ENCODE results near the gene TDP1. TPM values are rescaled to one million over a fixed set of nuclear protein-coding genes. Genes with fewer than 3 reads are reported as not detected.

The TDP1 gene
- total and polyA plus RNA-seq, 2 of the 4 experiments (the other 2 are of a cell fraction): 23.3 to 53.1 TPM

DNA sequence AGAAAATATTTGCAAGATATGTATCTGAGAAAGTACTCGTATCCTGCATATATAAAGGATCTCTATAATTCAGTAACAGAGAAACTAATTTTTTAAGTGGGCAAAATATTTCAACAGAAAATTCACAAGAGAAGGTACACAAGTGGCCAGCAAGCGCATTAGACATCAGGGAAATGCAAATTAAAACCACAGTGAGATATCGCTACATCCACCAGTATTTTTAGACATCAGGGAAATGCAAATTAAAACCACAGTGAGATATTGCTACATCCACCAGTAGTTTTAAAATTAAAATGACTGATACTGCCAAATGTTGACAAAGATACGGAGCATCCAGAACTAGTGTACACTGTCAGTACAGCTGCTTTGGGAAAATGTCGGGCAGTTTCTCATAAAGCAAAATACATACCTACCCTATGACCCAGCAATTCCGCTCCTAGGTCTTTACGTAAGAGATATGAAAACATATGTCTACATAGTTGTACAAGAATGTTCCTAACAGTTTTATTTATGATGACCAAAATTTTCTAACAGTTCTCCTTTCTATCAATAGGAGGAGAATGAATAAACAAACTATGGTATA is 103.2 kb downstream of the TDP1 start:
- no TSS peak for BruUV-seq (replicated peaks)
- H2AFZ ChIP-seq (replicated peaks; ENCODE audit: low read length, poor library complexity): no peak overlapping the region

More for the DNA sequence above, 103.2 kb downstream of the TDP1 start:
- no peaks in the 10 kb centered on the region for H3K9me1 ChIP-seq (ENCODE audit: insufficient read depth, low read length)
- WGBS, 2 experiments (ENCODE audit: extremely low coverage in 2 of 2, insufficient read length in 1 of 2): no CpG with 5 or more reads among the region's 7 CpGs
- H2BK15ac ChIP-seq (ENCODE audit: low read depth, low read length): no peak overlapping the region
- H4K91ac ChIP-seq (ENCODE audit: insufficient read depth, low read depth, low read length): no peak overlapping the region
- no peak overlapping the region for H2AK9ac ChIP-seq (replicated peaks; ENCODE audit: low read depth, low read length, poor library complexity)
- no peak overlapping the region for H3K4ac ChIP-seq (ENCODE audit: low read depth, low read length)
- DNase-seq: peak; percentile 8
- H3K14ac ChIP-seq (replicated peaks; ENCODE audit: low read depth, low read length): no peak overlapping the region
- H3K27ac ChIP-seq (ENCODE audit: insufficient read depth, low read length): no peak overlapping the region
- H3K79me1 ChIP-seq (ENCODE audit: low read depth in 1 of 2, low read length in 2 of 2): no peaks in the 10 kb centered on the region
- H2BK120ac ChIP-seq (ENCODE audit: low read depth, low read length): no peak overlapping the region
- ATAC-seq (ENCODE audit: low read depth): no peak
- H3K4me1 ChIP-seq (ENCODE audit: control insufficient read depth, insufficient read depth, low read length): peaks cover 4% of the 10 kb centered on the region; the same call in 1 of the 2 replicates
- H3K18ac ChIP-seq (ENCODE audit: low read depth, low read length): no peak overlapping the region
- no peak overlapping the region for H2BK5ac ChIP-seq (ENCODE audit: low read depth, low read length, poor library complexity, severe bottlenecking)
- no peaks in the 10 kb centered on the region for H4K20me1 ChIP-seq (ENCODE audit: insufficient read depth, low read length)
- intact Hi-C loops (cut with micrococcal nuclease) (no loop called here), in situ Hi-C loops (cut with MboI; ENCODE audit: low sequenced_read_pairs) (no loop called here), dilution Hi-C loops (cut with HindIII; ENCODE audit: low sequenced_read_pairs, unreplicated experiment) (no loop called here)
- no peak overlapping the region for H3K23ac ChIP-seq (ENCODE audit: low read depth, low read length)
- H4K5ac ChIP-seq (ENCODE audit: low read depth, low read length): no peak overlapping the region
- H3K27me3 ChIP-seq (ENCODE audit: control insufficient read depth, insufficient read depth, low read length): peaks cover 52% of the 10 kb centered on the region
- H2AK5ac ChIP-seq (ENCODE audit: low read depth, low read length): no peak overlapping the region
- H4K8ac ChIP-seq (ENCODE audit: low read depth in 2 of 2, low read length in 2 of 2): no peak overlapping the region
- ChIA-PET POLR2A (ENCODE audit: unreplicated experiment) (no interaction called here), CTCF (interaction anchor here (0.6 to 1.3 kb wide), 2 partner anchors 32 to 81 kb away, joined by 4 to 5 read pairs; no protein-coding TSS in a partner anchor)
- no peak overlapping the region for H2BK20ac ChIP-seq (ENCODE audit: low read depth, low read length)
- 0 out of 2 replicates have a peak, but pooled peaks cover 2% of the 10 kb centered on the region for H3K9me3 ChIP-seq (ENCODE audit: control insufficient read depth, insufficient read depth, low read length)
- H3K9ac ChIP-seq (ENCODE audit: low read depth, low read length): no peak overlapping the region
- no peaks in the 10 kb centered on the region for H3K36me3 ChIP-seq (ENCODE audit: control insufficient read depth, insufficient read depth, low read length)
- no peak overlapping the region for H3K56ac ChIP-seq (ENCODE audit: extremely low read depth, insufficient read depth, low read length)
- no peak for TF ChIP-seq MXI1 (IDR thresholded peaks at IDR 0.05; ENCODE audit: borderline replicate concordance, low read depth, low read length)
- no peak for TF ChIP-seq MAZ (IDR thresholded peaks at IDR 0.05; ENCODE audit: borderline replicate concordance, low read depth, low read length)
- no peak for TF ChIP-seq NFE2L2 (IDR thresholded peaks at IDR 0.05; ENCODE audit: low read depth, low read length)
- no peak for TF ChIP-seq POLR2A (IDR thresholded peaks at IDR 0.05; ENCODE audit: low read depth, low read length)
- TF ChIP-seq CTCF (conservative IDR thresholded peaks at IDR 0.05; ENCODE audit: low read depth, low read length): no peak
- TF ChIP-seq RFX5 (IDR thresholded peaks at IDR 0.05; ENCODE audit: low read depth, low read length): no peak
- TF ChIP-seq MAFK (IDR thresholded peaks at IDR 0.05; ENCODE audit: low read depth, low read length): no peak
- TF ChIP-seq SMC3 (IDR thresholded peaks at IDR 0.05; ENCODE audit: low read depth, low read length): no peak
- TF ChIP-seq USF2 (IDR thresholded peaks at IDR 0.05; ENCODE audit: low read depth, low read length): no peak
- TF ChIP-seq CHD1 (IDR thresholded peaks at IDR 0.05; ENCODE audit: low read depth, low read length): no peak
- TF ChIP-seq CEBPB (IDR thresholded peaks at IDR 0.05; ENCODE audit: low read depth, low read length): no peak
- no peak for TF ChIP-seq RCOR1 (IDR thresholded peaks at IDR 0.05; ENCODE audit: insufficient replicate concordance, low read length)
- TF ChIP-seq BHLHE40 (IDR thresholded peaks at IDR 0.05; ENCODE audit: low read depth, low read length): no peak
- TF ChIP-seq RAD21 (IDR thresholded peaks at IDR 0.05; ENCODE audit: low read length): no peak
- TF ChIP-seq FOS (IDR thresholded peaks at IDR 0.05; ENCODE audit: low read depth, low read length): no peak
- TF ChIP-seq ELK1 (IDR thresholded peaks at IDR 0.05; ENCODE audit: borderline replicate concordance, low read depth, low read length): no peak
- no peak overlapping the region for H3K4me2 ChIP-seq (ENCODE audit: low read depth, low read length)
- H3K4me3 ChIP-seq (ENCODE audit: insufficient read depth, low read depth, low read length): no peak overlapping the region
